GM19455 (cell line): ENCODE results near the gene H6PD.

Experiments
- ATAC-seq: cut with Tn5 transposase; IDR thresholded peaks from one replicate; pipeline ENCODE4 v1.9.1; 2021; ENCODE audit not compliant: unreplicated experiment

H6PD gene, protein sequence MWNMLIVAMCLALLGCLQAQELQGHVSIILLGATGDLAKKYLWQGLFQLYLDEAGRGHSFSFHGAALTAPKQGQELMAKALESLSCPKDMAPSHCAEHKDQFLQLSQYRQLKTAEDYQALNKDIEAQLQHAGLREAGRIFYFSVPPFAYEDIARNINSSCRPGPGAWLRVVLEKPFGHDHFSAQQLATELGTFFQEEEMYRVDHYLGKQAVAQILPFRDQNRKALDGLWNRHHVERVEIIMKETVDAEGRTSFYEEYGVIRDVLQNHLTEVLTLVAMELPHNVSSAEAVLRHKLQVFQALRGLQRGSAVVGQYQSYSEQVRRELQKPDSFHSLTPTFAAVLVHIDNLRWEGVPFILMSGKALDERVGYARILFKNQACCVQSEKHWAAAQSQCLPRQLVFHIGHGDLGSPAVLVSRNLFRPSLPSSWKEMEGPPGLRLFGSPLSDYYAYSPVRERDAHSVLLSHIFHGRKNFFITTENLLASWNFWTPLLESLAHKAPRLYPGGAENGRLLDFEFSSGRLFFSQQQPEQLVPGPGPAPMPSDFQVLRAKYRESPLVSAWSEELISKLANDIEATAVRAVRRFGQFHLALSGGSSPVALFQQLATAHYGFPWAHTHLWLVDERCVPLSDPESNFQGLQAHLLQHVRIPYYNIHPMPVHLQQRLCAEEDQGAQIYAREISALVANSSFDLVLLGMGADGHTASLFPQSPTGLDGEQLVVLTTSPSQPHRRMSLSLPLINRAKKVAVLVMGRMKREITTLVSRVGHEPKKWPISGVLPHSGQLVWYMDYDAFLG

GRCh38 chr1:9234223-9235095 lies at the start of gene H6PD:
H6PD (plus strand) TSS chr1:9234774; CDS start chr1:9244935, 10,161 bp downstream.
- peak; percentile 71 for ATAC-seq

GRCh38 chr1:9186082-9186859 lies 48.3 kb upstream of the H6PD start:
- no peak for ATAC-seq

GRCh38 chr1:9187004-9187403 lies 47.6 kb upstream of the H6PD start:
- no peak for ATAC-seq

- ATAC-seq, result no peak
These were observed 44.3 kb upstream of the H6PD start for GRCh38 chr1:9190234-9190633.

GRCh38 chr1:9191231-9191630 lies 43.3 kb upstream of the H6PD start:
- ATAC-seq, result no peak

- no peak for ATAC-seq
These were observed 41.9 kb upstream of the H6PD start for GRCh38 chr1:9192578-9193232.

DNA sequence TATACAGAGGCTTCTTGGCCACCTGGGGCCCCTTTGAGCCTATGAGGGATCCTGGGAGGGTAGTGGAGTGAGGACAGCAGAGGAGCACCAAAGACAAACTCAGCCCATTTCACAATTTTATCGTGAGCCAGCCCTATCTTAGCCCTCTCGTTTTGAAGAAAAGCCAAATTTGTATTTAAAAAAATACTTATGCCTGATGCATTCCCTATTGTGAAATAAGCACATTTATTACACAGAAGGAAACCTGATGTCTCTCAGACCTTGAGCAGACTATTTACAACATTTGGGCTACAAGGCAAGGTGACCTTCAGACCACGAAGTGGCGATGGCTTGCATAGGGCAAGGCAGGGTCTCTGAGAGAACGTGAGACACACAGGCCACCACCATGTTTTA lies 41.3 kb upstream of the H6PD start:
- no peak for ATAC-seq

DNA sequence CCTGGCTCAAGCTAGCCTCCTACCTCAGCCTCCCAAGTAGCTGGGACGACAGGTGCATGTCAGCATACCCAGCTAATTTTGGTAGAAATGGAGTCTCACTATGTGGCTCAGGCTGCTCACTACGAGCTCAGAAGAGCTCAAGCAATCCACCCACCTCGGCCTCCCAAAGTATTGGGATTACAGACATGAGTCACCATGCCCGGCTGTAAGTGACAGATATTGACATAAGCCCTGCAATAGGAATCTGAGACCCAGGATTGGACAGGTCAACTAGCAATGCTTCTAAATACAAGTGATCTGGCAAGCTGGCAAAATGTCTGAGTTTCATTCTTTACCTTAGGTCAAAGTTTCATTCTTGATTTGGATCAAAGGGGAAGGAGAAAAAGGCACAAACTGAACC lies 40.5 kb upstream of the H6PD start:
- no peak for ATAC-seq

- no peak for ATAC-seq
These were observed 38.9 kb upstream of the H6PD start for GRCh38 chr1:9195651-9196050.

DNA sequence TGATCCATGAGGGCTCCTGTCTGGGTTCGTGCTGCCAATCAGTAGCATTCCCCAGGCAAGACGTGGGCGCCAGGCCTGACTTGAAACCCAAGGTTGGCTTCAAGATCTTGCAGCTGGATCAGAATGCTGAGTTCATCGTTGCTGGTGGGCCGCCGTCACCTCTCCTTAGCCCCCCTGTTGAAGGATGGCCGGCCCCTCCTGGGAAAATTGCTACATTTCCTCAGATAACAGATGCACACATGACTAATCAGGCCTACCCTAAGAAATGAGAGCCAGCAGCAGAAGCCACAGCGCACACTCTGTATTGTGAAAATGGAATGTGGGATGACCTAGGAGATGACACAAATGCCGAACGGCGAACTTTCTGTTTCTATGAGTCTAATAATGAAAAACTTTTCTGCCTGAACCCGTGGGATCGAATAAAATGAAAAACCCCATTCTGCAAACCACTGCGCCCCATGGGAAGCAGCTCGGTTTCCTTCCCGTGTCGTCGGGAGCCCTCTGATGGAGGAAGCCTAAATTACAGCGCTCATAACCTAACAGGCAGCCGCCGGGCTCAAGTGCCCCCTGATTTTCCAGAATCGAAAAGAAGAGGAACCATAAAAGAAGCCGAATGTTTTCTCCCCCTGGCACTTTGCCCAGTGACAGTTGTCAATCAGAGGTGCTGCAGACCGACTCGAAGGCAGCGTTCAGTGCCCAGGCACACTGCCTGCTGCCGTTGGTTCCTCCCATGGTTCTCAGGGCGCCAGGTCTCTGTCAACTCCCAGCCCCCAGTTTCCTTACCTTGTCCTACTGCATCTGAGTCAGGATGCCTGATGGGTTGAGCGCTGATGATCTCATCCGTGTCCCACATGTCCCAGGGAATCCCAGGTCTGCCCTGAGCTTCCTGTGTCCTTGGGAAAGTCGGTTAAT lies 38.2 kb upstream of the H6PD start:
- no peak for ATAC-seq

- ATAC-seq, result no peak
These were observed 37.1 kb upstream of the H6PD start for GRCh38 chr1:9197186-9198099.

GRCh38 chr1:9198538-9199361 lies 35.8 kb upstream of the H6PD start:
- no peak for ATAC-seq

DNA sequence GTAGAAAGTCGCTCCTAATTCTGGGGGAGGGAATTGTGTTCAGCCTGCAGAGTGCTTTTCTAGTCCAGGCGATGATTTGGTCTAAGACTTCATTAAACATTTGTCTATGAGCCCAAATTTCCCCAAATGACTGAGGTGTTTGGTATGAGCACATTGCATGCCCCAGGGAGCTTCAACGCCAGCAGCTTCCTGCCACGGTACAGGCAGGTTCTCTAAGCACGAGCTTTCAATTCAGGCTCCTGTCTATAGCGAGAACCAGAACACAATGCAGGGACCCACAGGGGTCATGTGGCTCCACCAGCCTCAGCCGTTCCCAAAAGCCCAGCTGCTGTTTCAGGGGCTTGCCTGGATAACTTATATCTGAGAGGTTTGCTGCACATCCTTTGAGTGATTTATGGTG lies 34.1 kb upstream of the H6PD start:
- no peak for ATAC-seq

- no peak for ATAC-seq
These were observed 33.0 kb upstream of the H6PD start for GRCh38 chr1:9201401-9202239.

- no peak for ATAC-seq
These were observed 32.2 kb upstream of the H6PD start for GRCh38 chr1:9202240-9202870.

DNA sequence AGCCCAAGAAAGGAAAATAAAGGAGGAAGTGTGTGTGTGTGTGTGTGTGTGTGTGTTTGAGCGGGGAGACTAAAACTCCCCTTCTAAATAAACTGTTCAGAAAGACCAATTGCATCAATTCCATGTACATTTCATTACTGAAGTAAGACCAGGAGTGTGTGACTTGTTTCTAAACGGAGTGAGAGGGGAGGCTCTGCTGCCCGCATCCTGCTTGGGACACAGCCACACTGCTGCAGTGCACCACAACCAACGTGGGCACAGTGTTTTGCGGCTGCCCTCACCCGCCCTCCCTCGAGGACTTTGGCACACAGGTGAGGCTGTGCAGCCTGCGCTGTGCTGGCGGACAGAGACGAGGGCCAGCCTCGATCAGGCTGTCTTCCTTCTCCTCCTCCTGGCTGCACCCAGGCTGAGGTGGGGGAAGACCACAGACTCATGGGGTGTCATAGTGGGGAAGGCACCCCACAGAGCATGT lies 31.0 kb upstream of the H6PD start:
- no peak for ATAC-seq
